Choroid plexus epithelial cell (primary cell): Measurements from ENCODE around the gene ABCB8.

Experiments
- DNase-seq: peaks from one replicate; pipeline ENCODE4 v3.0.0-alpha.2; 2010; ENCODE audit warnings: low read depth
- H3K4me3 ChIP-seq: 2 replicates; pipeline ENCODE4 v1.5.1; 2011; ENCODE audit warnings: low read depth, mild to moderate bottlenecking, control low read depth, low read length, moderate library complexity
- TF ChIP-seq, protein P1 (sequence below): conservative IDR thresholded peaks from 2 replicates; pipeline ENCODE4 v1.5.1; 2011; ENCODE audit warnings: low read depth, mild to moderate bottlenecking, control low read depth, inconsistent platforms, low read length, moderate library complexity

ABCB8 gene

DNA sequence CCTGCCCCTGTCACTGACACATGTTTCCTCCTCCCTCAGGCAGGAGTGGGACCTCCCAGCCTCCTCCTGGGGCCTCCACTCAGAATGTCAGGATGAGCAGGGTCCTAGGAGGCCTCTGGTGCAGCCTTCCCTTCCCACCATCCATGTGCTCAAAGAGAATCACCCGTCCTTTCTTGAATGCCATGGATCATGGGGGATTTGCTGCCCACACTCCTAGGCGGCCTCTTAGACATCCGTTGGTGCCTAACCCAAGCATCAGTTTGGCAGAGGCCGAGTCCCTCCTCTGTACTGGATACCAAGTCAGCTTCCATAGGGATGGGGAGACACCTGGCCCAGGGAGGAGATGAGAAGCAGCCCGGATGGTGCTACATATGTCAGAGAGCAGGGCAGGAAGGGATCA, 30.4 kb upstream of the ABCB8 start:
- H3K4me3 ChIP-seq: no peak overlapping the region
- TF ChIP-seq, protein P1, sequence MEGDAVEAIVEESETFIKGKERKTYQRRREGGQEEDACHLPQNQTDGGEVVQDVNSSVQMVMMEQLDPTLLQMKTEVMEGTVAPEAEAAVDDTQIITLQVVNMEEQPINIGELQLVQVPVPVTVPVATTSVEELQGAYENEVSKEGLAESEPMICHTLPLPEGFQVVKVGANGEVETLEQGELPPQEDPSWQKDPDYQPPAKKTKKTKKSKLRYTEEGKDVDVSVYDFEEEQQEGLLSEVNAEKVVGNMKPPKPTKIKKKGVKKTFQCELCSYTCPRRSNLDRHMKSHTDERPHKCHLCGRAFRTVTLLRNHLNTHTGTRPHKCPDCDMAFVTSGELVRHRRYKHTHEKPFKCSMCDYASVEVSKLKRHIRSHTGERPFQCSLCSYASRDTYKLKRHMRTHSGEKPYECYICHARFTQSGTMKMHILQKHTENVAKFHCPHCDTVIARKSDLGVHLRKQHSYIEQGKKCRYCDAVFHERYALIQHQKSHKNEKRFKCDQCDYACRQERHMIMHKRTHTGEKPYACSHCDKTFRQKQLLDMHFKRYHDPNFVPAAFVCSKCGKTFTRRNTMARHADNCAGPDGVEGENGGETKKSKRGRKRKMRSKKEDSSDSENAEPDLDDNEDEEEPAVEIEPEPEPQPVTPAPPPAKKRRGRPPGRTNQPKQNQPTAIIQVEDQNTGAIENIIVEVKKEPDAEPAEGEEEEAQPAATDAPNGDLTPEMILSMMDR: no peak
- no peak for DNase-seq

DNA sequence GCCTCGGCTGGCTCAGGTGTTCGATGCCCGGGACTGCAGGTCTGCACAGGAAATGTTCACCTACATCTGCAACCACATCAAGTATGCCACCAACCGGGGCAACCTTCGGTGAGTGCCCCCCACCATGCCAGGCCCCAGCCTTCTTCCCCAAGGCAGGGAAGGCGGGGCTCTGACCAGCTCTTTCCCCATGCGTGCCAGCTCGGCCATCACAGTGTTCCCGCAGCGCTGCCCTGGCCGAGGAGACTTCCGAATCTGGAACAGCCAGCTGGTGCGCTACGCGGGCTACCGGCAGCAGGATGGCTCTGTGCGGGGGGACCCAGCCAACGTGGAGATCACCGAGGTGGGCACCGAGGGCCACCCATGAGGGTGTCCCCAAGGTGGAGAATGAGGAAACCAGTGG, 29.9 kb upstream of the ABCB8 start:
- DNase-seq: no peak
- TF ChIP-seq, protein P1: no peak

DNA sequence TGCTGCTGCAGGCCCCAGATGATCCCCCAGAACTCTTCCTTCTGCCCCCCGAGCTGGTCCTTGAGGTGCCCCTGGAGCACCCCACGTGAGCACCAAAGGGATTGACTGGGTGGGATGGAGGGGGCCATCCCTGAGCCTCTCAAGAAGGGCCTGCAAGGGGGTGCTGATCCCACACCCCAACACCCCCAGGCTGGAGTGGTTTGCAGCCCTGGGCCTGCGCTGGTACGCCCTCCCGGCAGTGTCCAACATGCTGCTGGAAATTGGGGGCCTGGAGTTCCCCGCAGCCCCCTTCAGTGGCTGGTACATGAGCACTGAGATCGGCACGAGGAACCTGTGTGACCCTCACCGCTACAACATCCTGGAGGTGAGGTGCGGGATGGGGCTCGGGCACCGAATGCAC, 29.2 kb upstream of the ABCB8 start:
- H3K4me3 ChIP-seq: no peak overlapping the region
- TF ChIP-seq, protein P1: no peak
- no peak for DNase-seq

More for the DNA sequence above, 29.9 kb upstream of the ABCB8 start:
- H3K4me3 ChIP-seq: no peak overlapping the region

DNA sequence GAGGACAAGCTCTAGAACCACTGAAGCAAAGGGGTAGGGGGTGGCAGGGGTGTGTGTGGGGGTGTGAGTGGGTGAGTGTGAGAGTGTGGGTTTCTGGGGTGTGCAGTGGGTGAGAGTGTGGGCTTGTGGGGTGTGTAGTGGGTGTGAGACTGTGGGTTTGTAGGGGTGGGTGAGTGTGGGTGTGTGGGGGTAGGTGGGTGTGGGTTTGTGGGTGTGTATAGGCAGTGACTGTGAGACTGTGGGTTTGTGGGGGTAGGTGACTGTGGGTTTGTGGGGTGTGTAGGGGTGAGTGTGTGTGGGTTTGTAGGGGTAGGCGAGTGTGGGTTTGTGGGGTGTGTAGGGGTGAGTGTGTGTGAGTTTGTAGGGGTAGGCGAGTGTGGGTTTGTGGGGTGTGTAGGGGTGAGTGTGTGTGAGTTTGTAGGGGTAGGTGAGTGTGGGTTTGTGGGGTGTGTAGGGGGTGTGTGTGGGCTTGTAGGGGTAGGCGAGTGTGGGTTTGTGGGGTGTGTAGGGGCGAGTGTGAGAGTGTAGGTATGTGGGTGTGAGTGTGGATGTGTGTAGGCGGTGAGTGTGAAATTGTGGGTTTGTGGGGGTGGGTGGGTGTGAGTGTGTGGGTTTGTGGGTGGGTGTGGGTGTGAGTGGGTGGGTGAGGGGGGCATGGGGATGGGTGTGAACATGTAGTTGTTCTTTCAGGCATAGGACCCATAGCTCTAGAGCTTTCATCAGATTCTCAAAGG, 28.6 kb upstream of the ABCB8 start:
- TF ChIP-seq, protein P1: no peak
- H3K4me3 ChIP-seq: no peak overlapping the region
- no peak for DNase-seq

DNA sequence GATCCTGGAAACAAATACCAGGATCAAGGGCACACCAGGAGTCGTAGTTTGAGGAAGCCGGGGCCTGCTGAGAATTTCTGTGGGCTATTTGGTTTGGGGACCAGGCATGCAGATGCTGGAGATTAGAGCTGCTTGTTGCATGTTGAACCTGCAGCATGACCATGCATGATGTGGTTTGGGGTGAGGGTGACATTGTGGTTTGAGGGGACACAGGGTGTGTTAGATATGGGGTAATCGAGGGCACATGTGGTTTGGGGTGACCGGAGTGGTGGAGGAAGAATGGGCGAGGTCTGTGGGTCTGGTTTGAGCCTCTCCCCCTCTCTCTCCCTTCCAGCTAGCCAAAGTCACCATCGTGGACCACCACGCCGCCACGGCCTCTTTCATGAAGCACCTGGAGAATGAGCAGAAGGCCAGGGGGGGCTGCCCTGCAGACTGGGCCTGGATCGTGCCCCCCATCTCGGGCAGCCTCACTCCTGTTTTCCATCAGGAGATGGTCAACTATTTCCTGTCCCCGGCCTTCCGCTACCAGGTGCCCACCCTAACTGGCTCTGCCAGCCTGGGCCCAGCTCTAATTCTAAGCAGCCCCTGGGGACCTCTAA, 27.3 kb upstream of the ABCB8 start:
- TF ChIP-seq, protein P1: no peak
- no peak for DNase-seq
- no peak overlapping the region for H3K4me3 ChIP-seq

DNA sequence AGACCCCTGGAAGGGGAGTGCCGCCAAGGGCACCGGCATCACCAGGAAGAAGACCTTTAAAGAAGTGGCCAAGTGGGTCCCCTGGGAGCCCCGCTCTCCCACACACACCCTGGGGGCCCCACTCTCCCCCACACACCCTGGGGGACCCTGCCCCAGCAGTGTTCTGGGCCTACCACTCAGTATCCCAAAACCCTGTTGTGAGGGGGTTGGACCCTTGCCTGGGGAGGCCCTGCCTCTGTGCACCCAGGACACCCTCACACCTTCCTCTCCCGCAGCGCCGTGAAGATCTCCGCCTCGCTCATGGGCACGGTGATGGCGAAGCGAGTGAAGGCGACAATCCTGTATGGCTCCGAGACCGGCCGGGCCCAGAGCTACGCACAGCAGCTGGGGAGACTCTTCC, 26.7 kb upstream of the ABCB8 start:
- TF ChIP-seq, protein P1: no peak
- no peak for DNase-seq
- H3K4me3 ChIP-seq: no peak overlapping the region

DNA sequence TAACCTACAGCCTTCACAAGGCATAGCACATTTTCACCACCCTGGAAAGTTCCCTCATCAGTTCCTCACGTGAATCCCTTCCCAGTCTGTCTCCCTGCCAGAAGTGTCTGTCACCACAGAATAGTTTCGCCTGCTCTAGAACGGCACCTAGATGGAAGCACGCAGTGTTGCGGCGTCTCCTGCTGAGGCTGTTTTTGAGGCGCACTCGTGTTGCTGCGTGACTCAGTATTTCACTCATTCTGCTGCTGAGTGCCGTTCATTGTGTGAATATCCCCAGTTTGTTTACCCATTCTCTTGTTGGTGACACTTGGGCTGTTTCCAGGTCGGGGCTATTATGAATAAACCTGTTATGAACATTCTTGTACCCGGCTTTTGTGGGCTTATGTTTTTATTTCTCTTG, 24.7 kb upstream of the ABCB8 start:
- no peak for DNase-seq
- no peak overlapping the region for H3K4me3 ChIP-seq
- TF ChIP-seq, protein P1: no peak
